ENCODE results near the gene TMEM271.

Gene TMEM271

GRCh38 chr4:532588-533317, 43.3 kb downstream of the TMEM271 start:
- DNase-seq: no peak
- Histone ChIP-seq H3K4me3 (no peak overlapping the region), H3K27ac (no peak overlapping the region), H3K36me3 (peaks cover 81 to 98% (median 93%) of the 10 kb centered on the region in 3 donors), H3K9me3 (no peaks in the 10 kb centered on the region), H3K4me1 (no peaks in the 10 kb centered on the region), H3K27me3 (no peaks in the 10 kb centered on the region)
- TF ChIP-seq CTCF (IDR thresholded peaks at IDR 0.05): no peak
- intact Hi-C loops (cut with DNase I; ENCODE audit: low total_unique reads): no loop called here

- H3K4me3 ChIP-seq: no peak overlapping the region
- H3K9me3 ChIP-seq: no peaks in the 10 kb centered on the region
- intact Hi-C loops (cut with DNase I; ENCODE audit: low total_unique reads): no loop called here
- H3K27me3 ChIP-seq: no peaks in the 10 kb centered on the region
- DNase-seq: no peak
- no peak for TF ChIP-seq CTCF (IDR thresholded peaks at IDR 0.05)
- H3K27ac ChIP-seq: no peak overlapping the region
- H3K4me1 ChIP-seq: no peaks in the 10 kb centered on the region
- peaks cover 81 to 98% (median 95%) of the 10 kb centered on the region in 3 donors for H3K36me3 ChIP-seq
Measured at GRCh38 chr4:531721-532565, 44.2 kb downstream of the TMEM271 start.

GRCh38 chr4:531076-531475, 45.0 kb downstream of the TMEM271 start:
- no peak for DNase-seq
- no peak for TF ChIP-seq CTCF (IDR thresholded peaks at IDR 0.05)
- H3K9me3 ChIP-seq: no peaks in the 10 kb centered on the region
- H3K36me3 ChIP-seq: peaks cover 78 to 98% (median 88%) of the 10 kb centered on the region in 3 donors
- H3K4me3 ChIP-seq: no peak overlapping the region
- no peaks in the 10 kb centered on the region for H3K27me3 ChIP-seq
- intact Hi-C loops (cut with DNase I; ENCODE audit: low total_unique reads): no loop called here
- H3K27ac ChIP-seq: no peak overlapping the region
- no peaks in the 10 kb centered on the region for H3K4me1 ChIP-seq

- Histone ChIP-seq H3K4me1 (no peaks in the 10 kb centered on the region), H3K9me3 (no peaks in the 10 kb centered on the region), H3K4me3 (no peak overlapping the region), H3K27ac (no peak overlapping the region), H3K27me3 (no peaks in the 10 kb centered on the region), H3K36me3 (peaks cover 77 to 98% (median 86%) of the 10 kb centered on the region in 3 donors)
- no peak for TF ChIP-seq CTCF (IDR thresholded peaks at IDR 0.05)
- intact Hi-C loops (cut with DNase I; ENCODE audit: low total_unique reads): no loop called here
- no peak for DNase-seq
Measured at GRCh38 chr4:530017-530781, 45.9 kb downstream of the TMEM271 start.

GRCh38 chr4:529563-529962, 46.5 kb downstream of the TMEM271 start:
- H3K27me3 ChIP-seq: no peaks in the 10 kb centered on the region
- no peak for DNase-seq
- peaks cover 79 to 98% (median 86%) of the 10 kb centered on the region in 3 donors for H3K36me3 ChIP-seq
- H3K4me1 ChIP-seq: no peaks in the 10 kb centered on the region
- intact Hi-C loops (cut with DNase I; ENCODE audit: low total_unique reads): no loop called here
- H3K4me3 ChIP-seq: no peak overlapping the region
- no peak overlapping the region for H3K27ac ChIP-seq
- no peak for TF ChIP-seq CTCF (IDR thresholded peaks at IDR 0.05)
- H3K9me3 ChIP-seq: no peaks in the 10 kb centered on the region

All from tibial artery (tissue), 4 donors.